HG02610 (cell line): ENCODE data around the gene HLCS.

Experiments used
- ATAC-seq: cut with Tn5 transposase; IDR thresholded peaks from one replicate; pipeline ENCODE4 v1.9.1; 2021; ENCODE audit warnings: mild to moderate bottlenecking, moderate library complexity; ENCODE audit not compliant: unreplicated experiment

The HLCS gene

DNA sequence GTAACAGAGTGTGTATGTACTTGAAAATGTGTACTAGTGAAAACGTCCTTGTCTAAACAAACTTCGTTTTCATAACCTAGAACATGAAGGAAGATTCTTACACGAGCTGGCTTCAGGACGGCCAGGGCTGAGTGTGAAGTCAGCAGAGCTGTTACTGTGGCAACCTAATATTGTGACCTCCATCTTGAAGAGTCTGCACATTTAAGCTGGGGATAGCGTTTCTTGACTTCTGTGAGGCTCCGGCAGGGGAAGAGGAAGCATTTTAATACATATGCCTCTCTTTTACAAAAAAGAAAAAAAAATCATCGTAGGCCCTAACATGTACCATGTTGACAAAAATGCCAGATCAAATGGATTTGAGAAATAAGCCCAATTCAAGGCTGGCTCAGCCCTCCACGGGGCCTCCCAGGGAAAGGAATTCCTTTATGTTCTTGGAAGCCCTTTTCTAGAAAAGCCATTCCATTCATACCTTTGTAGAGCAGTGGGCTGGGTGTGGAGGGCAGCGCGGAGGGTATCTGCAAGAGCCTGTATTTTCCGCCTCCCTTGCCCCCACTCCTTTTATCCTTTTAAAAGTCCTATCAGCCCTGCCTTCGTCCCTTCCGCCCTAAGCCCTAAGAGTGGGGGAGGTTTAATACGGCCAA, 216.4 kb downstream of the HLCS start:
- ATAC-seq = no peak

- no peak for ATAC-seq
These were observed 218.6 kb downstream of the HLCS start for GRCh38 chr21:36747815-36748383.

DNA sequence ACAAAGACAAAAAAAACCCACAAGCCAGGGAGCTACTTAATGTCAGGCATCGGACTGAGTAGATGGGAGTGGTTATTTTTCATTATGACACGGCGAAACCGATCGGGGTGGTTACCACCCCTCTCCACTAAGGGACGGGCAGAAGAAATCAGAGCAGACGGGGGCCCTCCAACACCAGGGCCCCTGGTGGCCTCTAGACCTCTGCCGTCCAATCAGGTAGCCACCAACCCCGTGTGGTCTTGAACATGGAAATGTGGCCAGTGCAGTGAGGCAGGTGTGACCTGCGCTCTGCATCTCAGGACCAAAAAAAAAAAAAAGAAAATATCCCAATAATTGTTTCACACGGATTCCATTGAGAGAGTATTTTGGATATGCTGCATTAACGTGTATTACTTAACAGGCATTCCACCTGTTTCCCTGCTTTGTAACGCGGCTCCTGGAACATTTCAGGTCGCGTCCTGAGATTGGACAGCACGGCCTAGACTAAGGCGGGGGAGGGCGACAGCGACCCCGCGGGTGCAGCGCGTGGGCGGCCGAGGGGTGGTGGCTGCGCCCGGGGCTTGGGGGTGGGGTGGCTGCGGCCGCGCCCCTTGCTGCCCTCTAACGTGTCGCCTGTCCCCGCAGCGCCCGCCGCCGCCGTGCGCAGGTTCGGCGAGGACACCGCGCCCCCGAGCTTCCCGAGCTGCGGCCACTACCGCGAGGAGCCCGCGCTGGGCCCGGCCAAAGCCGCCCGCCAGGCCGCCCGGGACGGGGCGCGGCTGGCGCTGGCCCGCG, 219.2 kb downstream of the HLCS start:
- no peak for ATAC-seq

- no peak for ATAC-seq
These were observed 221.0 kb downstream of the HLCS start for GRCh38 chr21:36745459-36745858.

GRCh38 chr21:36744560-36745231, 221.8 kb downstream of the HLCS start:
- ATAC-seq = no peak

- no peak for ATAC-seq
These were observed 222.3 kb downstream of the HLCS start for GRCh38 chr21:36744190-36744559.

DNA sequence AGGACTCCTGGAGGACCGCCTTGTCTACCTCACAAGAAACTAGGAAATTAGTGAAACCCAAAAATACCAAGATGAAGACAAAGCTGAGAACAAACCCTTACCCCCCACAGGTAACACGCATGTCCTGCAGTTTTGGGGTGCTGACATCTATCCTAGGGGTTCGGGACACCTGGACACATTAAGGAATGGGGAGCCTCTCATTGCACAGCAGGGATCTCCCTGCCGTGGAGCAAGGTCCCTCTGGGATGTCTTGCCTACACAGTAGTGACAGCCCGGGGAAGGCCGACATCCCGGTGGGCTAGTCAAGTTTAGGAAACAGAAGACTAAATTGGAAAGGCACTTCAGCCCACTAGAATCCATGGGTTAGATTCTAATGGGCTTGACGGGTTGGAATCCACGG, 223.0 kb downstream of the HLCS start:
- ATAC-seq = no peak

DNA sequence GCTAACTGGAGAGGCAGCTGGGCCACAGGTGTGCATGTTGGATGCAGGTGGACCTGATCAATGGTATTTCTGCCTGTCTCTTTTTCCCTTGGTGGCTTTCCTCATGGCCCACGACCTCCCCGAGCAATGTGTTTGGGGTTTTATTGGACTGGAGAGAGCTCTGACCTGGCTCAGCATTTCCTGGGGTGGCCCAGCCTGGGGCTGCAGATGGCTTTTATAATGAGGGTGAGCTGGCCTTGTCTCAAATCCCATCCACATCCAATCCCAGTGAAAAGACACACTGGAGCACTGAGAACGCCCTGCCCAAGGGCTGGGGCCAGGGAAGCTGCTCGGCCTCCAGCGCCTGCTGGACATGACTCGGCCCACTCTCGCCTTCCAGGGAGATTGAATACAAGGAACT, 223.5 kb downstream of the HLCS start:
- no peak for ATAC-seq

DNA sequence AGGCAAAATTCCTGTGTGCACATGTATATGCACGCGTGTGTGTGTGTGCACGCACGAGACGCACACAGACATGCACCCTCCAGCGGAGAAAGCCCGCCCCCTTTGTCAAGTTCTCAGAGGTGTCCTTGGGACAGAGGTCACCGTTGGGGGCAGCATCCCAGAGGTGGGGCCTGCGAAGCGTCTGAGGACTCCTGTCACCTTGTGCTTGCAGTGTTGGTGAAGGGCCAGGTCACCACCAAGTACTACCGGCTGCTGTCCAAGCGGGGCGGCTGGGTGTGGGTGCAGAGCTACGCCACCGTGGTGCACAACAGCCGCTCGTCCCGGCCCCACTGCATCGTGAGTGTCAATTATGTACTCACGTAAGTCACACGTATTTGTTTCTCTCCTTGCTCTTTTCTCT, 225.0 kb downstream of the HLCS start:
- ATAC-seq = no peak

DNA sequence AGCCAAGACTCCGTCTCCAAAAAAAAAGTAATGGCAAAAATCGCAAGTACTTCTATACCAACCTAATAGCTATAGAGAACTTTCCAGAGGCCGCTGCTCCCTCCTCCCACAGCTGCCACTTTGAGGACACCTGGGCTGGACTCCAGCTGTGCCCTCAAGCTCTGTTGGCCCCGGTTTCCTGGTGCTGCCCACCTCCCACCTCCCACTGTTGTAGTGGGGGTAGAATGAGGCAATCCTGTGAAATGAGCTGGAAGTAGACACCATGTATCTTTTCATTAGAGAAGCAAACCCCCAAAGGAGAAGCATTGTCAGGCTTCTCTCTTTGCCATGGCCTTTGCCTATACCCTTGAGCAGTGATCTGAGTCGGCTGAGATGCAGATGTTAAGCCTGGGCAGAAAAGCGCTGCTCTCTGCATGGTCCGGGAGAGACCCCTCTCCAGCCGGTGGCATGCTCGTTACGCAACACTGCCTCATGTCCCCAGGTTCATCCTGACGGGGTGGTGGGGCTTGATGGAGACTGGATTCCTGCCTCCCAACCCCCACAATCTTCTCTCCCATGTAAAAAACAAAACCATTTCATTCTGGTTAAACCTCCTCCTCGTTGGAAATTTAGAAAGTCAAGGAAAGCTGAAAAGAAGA, 227.9 kb downstream of the HLCS start:
- ATAC-seq = no peak

DNA sequence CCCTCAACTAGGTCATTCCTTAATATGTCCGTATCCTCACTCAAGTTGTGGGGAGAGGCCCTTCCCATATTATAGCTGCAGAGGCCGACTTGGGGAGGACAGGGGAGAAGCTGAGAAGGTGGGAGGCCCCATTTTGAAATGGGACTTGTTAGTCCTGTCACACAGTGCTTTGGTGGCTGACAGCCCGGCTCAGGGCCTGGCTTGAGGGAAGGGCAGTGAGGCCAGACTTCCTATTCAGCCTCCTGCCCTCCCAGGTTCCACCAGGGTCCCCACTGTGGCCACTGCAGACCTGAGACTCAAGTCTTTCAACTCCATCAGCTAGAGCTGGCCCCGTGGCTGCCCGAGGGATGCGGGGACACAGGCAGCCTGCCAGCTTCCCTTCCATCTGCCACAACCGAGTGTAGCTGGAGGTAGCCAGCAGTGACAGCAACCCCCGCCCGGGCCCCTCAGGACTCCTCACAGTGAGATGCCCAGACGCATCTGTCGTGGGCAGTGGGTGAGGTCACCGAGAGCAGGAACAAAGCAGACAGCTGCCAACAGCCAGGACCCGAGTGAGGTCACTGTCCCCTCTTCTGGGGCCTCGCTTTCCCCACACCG, 230.6 kb downstream of the HLCS start:
- ATAC-seq = no peak

DNA sequence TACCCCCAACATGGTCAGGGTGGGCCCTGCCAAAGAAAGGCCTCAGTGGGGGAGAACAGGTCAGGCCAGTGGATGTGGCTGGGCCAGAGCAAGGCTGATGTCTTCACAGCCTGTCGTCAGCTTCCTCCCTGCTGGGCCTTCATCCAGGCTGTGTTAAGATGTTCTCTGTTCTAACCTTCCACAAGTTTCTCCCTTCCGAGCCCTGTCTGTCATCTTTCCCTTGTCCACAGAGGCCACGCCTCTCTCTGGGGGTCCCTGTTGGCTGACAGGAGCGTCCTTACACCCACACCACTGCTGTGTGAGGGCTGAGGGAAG, 231.3 kb downstream of the HLCS start:
- ATAC-seq = no peak

GRCh38 chr21:36734367-36735200, 231.9 kb downstream of the HLCS start:
- ATAC-seq = no peak

DNA sequence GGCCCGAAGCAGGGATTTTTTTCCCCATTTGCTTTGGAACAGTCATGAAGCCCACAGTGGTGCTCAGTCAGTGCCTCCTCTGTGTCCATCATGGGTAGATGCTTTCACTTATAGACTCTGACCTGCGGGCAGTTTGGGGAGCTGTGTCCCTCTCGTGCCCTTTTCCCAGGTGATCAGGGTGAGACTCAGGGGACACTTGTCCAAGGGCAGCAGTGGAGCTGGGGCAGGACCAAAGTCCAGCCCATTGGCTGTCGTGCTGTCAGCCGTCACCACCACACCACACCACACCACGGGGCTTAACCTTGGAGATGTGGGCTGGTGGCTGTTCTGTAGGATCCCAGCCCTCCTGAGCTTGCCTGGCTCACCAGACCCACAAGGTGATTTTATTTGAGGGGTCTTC, 232.6 kb downstream of the HLCS start:
- ATAC-seq = no peak

DNA sequence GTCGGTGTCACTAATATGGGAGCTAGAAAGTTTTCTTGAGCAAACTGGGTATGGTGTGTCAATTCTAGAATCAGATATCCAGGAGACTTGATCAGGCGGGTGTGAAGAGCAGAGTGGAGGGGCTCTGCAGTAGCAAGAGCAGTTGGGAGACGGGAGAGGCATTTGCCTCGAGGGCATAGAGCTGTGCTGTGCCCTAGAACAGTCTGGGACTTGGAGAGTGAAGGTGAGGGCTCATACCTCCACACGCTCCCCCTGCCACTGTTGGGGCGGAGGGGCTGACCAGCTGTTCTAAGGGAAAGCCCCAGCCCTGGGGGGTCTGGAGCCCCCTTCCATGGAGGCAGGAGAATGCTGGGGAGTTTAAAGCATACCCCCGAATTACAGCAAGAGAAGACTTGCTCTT, 233.7 kb downstream of the HLCS start:
- no peak for ATAC-seq

- ATAC-seq = no peak
These were observed 234.3 kb downstream of the HLCS start for GRCh38 chr21:36732217-36732616.

DNA sequence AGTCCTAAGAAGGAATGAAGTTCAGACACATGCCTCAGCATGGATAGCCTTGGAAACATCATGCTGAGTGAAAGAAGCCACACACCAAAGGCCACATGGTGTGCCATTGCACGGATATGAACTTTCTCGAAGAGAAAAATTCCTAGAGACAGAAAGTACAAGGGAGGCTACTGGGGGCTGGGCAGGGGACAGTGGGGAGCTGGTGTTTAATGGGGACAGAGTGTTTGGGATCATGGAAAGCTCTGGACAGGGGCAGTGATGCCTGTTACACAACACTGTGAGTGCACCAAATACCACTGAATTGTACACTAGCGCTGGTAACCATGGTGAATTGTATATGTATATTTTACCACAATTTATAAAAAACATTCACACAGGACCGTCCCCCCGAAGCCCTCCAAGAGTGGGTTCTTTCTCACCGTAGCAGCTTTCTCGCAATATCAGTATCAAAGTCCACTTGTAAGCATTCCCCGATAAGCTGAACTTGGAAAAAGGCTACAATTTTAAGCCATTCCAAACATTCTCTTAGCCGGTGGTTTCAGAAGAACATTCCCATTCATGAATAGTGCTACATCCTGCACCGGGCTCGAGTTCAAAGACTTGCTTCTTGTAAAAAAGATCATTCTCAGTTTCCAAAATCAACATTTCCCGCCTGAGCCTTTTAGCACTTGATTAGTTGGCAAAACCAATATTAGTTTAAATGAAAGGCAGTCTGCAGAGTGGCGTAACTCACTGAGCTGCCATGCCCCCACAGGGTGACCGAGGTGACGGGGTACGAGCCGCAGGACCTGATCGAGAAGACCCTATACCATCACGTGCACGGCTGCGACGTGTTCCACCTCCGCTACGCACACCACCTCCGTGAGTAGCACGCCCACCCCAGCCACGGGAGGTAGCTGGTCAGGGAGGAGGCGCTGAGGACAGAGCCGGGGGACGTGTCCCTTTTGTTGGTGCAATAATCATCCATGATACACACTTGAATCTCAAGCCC, 235.9 kb downstream of the HLCS start:
- no peak for ATAC-seq

- no peak for ATAC-seq
These were observed 237.0 kb downstream of the HLCS start for GRCh38 chr21:36729310-36729970.
